BLaER1 treated with 17β-estradiol and CSF1 and Interleukin-3, amounts not matched to agents 10 nM and 100 nM (cell line): ENCODE results near the gene FAM240B.

Experiments used
- H3K27ac ChIP-seq, 11 experiments: shearing (Covaris generic); formaldehyde crosslinking; 2 replicates each; pipeline ENCODE4 v1.8.1; 2022
- H3K27me3 ChIP-seq, 11 experiments: shearing (Covaris generic); formaldehyde crosslinking; 2 replicates each; pipeline ENCODE4 v1.8.1; 2022
- H3K36me3 ChIP-seq, 11 experiments: shearing (Covaris generic); formaldehyde crosslinking; 2 replicates each; pipeline ENCODE4 v1.8.1; 2022
- H3K4me1 ChIP-seq, 10 experiments: shearing (Covaris generic); formaldehyde crosslinking; 2 replicates each; pipeline ENCODE4 v1.8.1; 2022
- H3K4me2 ChIP-seq, 11 experiments: shearing (Covaris generic); formaldehyde crosslinking; 2 replicates each; pipeline ENCODE4 v1.8.1; 2022
- H3K4me3 ChIP-seq, 10 experiments: shearing (Covaris generic); formaldehyde crosslinking; 2 replicates each; pipeline ENCODE4 v1.8.1; 2022
- H3K9ac ChIP-seq, 11 experiments: shearing (Covaris generic); formaldehyde crosslinking; 2 replicates each; pipeline ENCODE4 v1.8.1; 2022
- H3K9me3 ChIP-seq, 11 experiments: shearing (Covaris generic); formaldehyde crosslinking; replicated peaks in 1 of 11; 2 replicates each; pipeline ENCODE4 v1.8.1; 2022
- H4K20me1 ChIP-seq, 11 experiments: shearing (Covaris generic); formaldehyde crosslinking; 2 replicates each; pipeline ENCODE4 v1.8.1; 2022
- Cebpa-rat ChIP-seq, 11 experiments: shearing (Covaris generic); IDR thresholded peaks; 2 replicates each; pipeline ENCODE4 v1.8.1; 2022

The FAM240B gene

DNA sequence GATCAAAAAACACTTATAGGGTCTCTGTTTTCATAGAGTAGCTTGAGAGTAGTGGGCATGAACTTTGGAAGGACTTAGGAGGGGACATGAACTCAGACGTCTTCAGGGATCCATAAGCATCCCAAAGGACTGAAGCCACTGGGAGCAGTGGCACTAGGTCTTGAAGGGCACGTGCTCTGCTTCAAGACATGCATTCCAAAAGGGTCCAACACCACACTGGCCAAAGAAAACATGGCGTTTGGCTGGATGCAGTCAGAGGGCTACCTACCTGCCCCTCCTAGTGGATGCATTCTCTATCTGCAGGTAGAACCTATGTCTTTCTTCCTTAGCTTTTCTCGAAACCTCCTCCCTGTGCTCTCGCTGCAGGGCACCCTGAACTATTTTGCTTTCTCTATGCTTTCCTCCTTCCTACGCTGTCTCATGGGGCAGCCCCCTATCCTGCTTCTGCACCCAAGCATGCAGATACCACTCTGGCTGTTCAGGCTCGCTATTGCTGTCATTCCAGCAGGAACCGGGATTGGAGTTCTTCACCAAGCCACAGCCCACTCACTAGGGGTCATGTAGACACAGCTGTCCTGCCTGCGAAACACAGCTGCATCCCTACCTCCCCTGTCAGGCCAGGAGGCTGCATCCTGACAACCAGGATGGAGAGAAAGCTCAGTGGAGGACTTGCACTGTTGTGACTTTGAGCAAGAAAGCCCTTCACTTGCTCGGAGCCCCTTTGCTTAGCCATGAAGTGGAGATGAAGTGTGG is 11.9 kb downstream of the FAM240B start:
- H3K9me3 ChIP-seq = peaks cover 6 to 17% (median 8%) of the 10 kb centered on the region in 11 experiments
- peak overlapping the region in 9 of 11 experiments; percentile 29 to 80 (median 62); a peak in 17 of 22 replicates for H3K4me2 ChIP-seq
- peaks cover 0 to 62% (median 33%) of the 10 kb centered on the region in 10 experiments; a peak in 16 of 20 replicates for H3K4me1 ChIP-seq
- H3K27me3 ChIP-seq = no peaks in the 10 kb centered on the region
- TF ChIP-seq Cebpa-rat (IDR thresholded peaks at IDR 0.05) = no peak
- H3K9ac ChIP-seq = peak overlapping the region in 1 of 11 experiments; percentile 18; a peak in 1 of 22 replicates
- no peaks in the 10 kb centered on the region for H3K36me3 ChIP-seq
- no peak overlapping the region; a peak in 1 of 20 replicates for H3K4me3 ChIP-seq
- no peaks in the 10 kb centered on the region for H4K20me1 ChIP-seq
- no peak overlapping the region for H3K27ac ChIP-seq

- H3K9ac ChIP-seq = no peak overlapping the region
- H3K27me3 ChIP-seq = no peaks in the 10 kb centered on the region
Observed at GRCh38 chr9:38706493-38706892, 13.4 kb downstream of the FAM240B start.

DNA sequence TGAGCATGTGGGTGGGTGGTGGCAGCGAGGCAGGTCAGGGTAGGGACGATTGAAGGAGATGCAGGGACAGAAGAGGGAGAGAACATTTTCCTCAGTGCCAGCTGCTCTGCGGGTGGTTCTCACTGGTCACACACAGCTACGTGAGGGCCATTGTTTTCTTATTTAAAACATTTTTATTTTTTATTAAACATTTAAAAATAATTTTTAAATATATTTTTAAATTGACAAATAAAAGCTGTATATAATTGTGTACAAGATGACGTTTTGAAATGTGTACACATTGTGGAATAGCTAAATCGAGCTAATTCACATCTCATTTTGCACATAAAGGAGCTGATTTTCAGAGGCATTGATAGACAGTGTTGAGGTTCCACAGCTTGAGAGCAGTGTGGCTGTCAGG is 14.0 kb downstream of the FAM240B start:
- Histone ChIP-seq H3K27me3 (no peaks in the 10 kb centered on the region), H3K9me3 (peaks cover 17 to 35% (median 27%) of the 10 kb centered on the region in 11 experiments), H3K36me3 (peaks cover 0 to 3% (median 0%) of the 10 kb centered on the region in 11 experiments; a peak in 1 of 22 replicates), H3K4me2 (no peak overlapping the region), H3K4me3 (no peak overlapping the region), H4K20me1 (no peaks in the 10 kb centered on the region), H3K9ac (no peak overlapping the region), H3K27ac (no peak overlapping the region), H3K4me1 (peaks cover 0 to 72% (median 37%) of the 10 kb centered on the region in 10 experiments; a peak in 16 of 20 replicates)
- no peak for TF ChIP-seq Cebpa-rat (IDR thresholded peaks at IDR 0.05)

More at GRCh38 chr9:38706493-38706892, 13.4 kb downstream of the FAM240B start:
- Histone ChIP-seq H3K27ac (no peak overlapping the region), H3K9me3 (peaks cover 17 to 33% (median 22%) of the 10 kb centered on the region in 11 experiments), H3K4me2 (no peak overlapping the region; a peak in 2 of 22 replicates), H3K4me3 (no peak overlapping the region), H4K20me1 (no peaks in the 10 kb centered on the region), H3K36me3 (peaks cover 0 to 3% (median 0%) of the 10 kb centered on the region in 11 experiments; a peak in 1 of 22 replicates), H3K4me1 (peaks cover 0 to 66% (median 34%) of the 10 kb centered on the region in 10 experiments; a peak in 16 of 20 replicates)
- TF ChIP-seq Cebpa-rat (IDR thresholded peaks at IDR 0.05) = no peak

DNA sequence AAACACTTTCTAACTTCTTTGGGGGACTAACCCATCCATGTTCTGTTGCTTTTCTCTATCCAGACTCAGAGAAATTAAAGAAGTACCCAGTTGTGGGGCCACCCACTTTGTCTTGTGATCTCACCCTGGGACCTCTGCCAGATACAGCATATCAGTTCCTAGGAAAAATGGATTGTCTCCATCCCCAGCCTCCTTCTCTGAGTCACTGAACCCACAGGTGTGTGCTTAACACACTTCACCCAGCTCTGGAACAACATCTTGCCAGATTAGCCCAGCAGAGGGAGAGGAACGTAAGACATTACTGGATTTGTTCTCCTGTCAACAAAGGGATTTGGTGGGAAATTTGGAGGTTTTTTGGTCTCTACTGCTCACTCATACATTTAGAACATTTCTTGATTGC is 19.2 kb downstream of the FAM240B start:
- peaks cover 0 to 3% (median 0%) of the 10 kb centered on the region in 11 experiments; a peak in 1 of 22 replicates for H3K36me3 ChIP-seq
- H3K4me3 ChIP-seq = no peak overlapping the region
- H3K27ac ChIP-seq = no peak overlapping the region; a peak in 1 of 22 replicates
- no peak for TF ChIP-seq Cebpa-rat (IDR thresholded peaks at IDR 0.05)
- no peaks in the 10 kb centered on the region for H4K20me1 ChIP-seq
- no peaks in the 10 kb centered on the region for H3K27me3 ChIP-seq
- H3K9me3 ChIP-seq = peaks cover 17 to 42% (median 28%) of the 10 kb centered on the region in 11 experiments
- peak overlapping the region in 6 of 11 experiments; percentile 56 to 82 (median 70); a peak in 11 of 22 replicates for H3K4me2 ChIP-seq
- no peak overlapping the region for H3K9ac ChIP-seq
- peaks cover 20 to 75% (median 49%) of the 10 kb centered on the region in 10 experiments for H3K4me1 ChIP-seq

GRCh38 chr9:38699337-38699736 is 20.6 kb downstream of the FAM240B start:
- H3K27ac ChIP-seq = peak overlapping the region in 6 of 11 experiments; percentile 23 to 63 (median 42); a peak in 10 of 22 replicates
- peak overlapping the region in 2 of 11 experiments; percentile 9 to 20; a peak in 3 of 22 replicates for H3K9ac ChIP-seq
- no peaks in the 10 kb centered on the region for H4K20me1 ChIP-seq
- H3K4me2 ChIP-seq = peak overlapping the region; percentile 37 to 82 (median 61)
- H3K9me3 ChIP-seq = peaks cover 17 to 39% (median 27%) of the 10 kb centered on the region in 11 experiments
- peaks cover 20 to 89% (median 58%) of the 10 kb centered on the region in 10 experiments for H3K4me1 ChIP-seq
- H3K27me3 ChIP-seq = no peaks in the 10 kb centered on the region
- H3K36me3 ChIP-seq = peaks cover 0 to 3% (median 0%) of the 10 kb centered on the region in 11 experiments; a peak in 1 of 22 replicates
- H3K4me3 ChIP-seq = no peak overlapping the region; a peak in 1 of 20 replicates
- no peak for TF ChIP-seq Cebpa-rat (IDR thresholded peaks at IDR 0.05)

GRCh38 chr9:38697776-38698300 is 22.1 kb downstream of the FAM240B start:
- Histone ChIP-seq H3K4me2 (peak overlapping the region in 8 of 11 experiments; percentile 3 to 82 (median 64); a peak in 11 of 22 replicates), H4K20me1 (no peaks in the 10 kb centered on the region; a peak in 1 of 22 replicates), H3K9ac (no peak overlapping the region), H3K4me3 (no peak overlapping the region), H3K4me1 (peaks cover 29 to 92% (median 69%) of the 10 kb centered on the region in 10 experiments), H3K27ac (no peak overlapping the region), H3K9me3 (peaks cover 8 to 29% (median 19%) of the 10 kb centered on the region in 11 experiments; a peak in 20 of 22 replicates), H3K36me3 (peaks cover 0 to 3% (median 0%) of the 10 kb centered on the region in 11 experiments; a peak in 1 of 22 replicates), H3K27me3 (0 out of 22 replicates have a peak, but pooled peaks cover 0 to 8% (median 0%) of the 10 kb centered on the region in 11 experiments)
- TF ChIP-seq Cebpa-rat (IDR thresholded peaks at IDR 0.05) = no peak

GRCh38 chr9:38696999-38697398 is 22.9 kb downstream of the FAM240B start:
- H3K4me3 ChIP-seq = no peak overlapping the region
- peaks cover 0 to 20% (median 11%) of the 10 kb centered on the region in 11 experiments; a peak in 16 of 22 replicates for H3K9me3 ChIP-seq
- H3K9ac ChIP-seq = no peak overlapping the region
- H3K4me2 ChIP-seq = peak overlapping the region in 6 of 11 experiments; percentile 25 to 82 (median 54); a peak in 10 of 22 replicates
- TF ChIP-seq Cebpa-rat (IDR thresholded peaks at IDR 0.05) = no peak
- no peaks in the 10 kb centered on the region; a peak in 1 of 22 replicates for H4K20me1 ChIP-seq
- no peak overlapping the region for H3K27ac ChIP-seq
- 0 out of 22 replicates have a peak, but pooled peaks cover 0 to 8% (median 0%) of the 10 kb centered on the region in 11 experiments for H3K27me3 ChIP-seq
- H3K36me3 ChIP-seq = no peaks in the 10 kb centered on the region
- peaks cover 29 to 96% (median 78%) of the 10 kb centered on the region in 10 experiments for H3K4me1 ChIP-seq

- Histone ChIP-seq H3K4me1 (peaks cover 40 to 98% (median 85%) of the 10 kb centered on the region in 10 experiments), H3K27me3 (0 out of 22 replicates have a peak, but pooled peaks cover 0 to 8% (median 0%) of the 10 kb centered on the region in 11 experiments), H3K4me3 (no peak overlapping the region), H4K20me1 (no peaks in the 10 kb centered on the region; a peak in 1 of 22 replicates), H3K36me3 (no peaks in the 10 kb centered on the region), H3K27ac (no peak overlapping the region), H3K9me3 (peaks cover 0 to 6% (median 0%) of the 10 kb centered on the region in 11 experiments; a peak in 4 of 22 replicates), H3K9ac (no peak overlapping the region), H3K4me2 (peak overlapping the region in 8 of 11 experiments; percentile 70 to 92 (median 80); a peak in 12 of 22 replicates)
- no peak for TF ChIP-seq Cebpa-rat (IDR thresholded peaks at IDR 0.05)
Observed at GRCh38 chr9:38694676-38695075, 25.3 kb downstream of the FAM240B start.
